GM19023 (cell line): Measurements from ENCODE around the gene TSR1.

Experiments
- ATAC-seq: cut with Tn5 transposase; IDR thresholded peaks from one replicate; pipeline ENCODE4 v1.9.1; 2021; ENCODE audit warnings: mild to moderate bottlenecking, moderate library complexity; ENCODE audit not compliant: unreplicated experiment

Gene TSR1

GRCh38 chr17:2369551-2370210 is 33.4 kb upstream of the TSR1 start:
- no peak for ATAC-seq

GRCh38 chr17:2369039-2369438 is 32.8 kb upstream of the TSR1 start:
- ATAC-seq: no peak

DNA sequence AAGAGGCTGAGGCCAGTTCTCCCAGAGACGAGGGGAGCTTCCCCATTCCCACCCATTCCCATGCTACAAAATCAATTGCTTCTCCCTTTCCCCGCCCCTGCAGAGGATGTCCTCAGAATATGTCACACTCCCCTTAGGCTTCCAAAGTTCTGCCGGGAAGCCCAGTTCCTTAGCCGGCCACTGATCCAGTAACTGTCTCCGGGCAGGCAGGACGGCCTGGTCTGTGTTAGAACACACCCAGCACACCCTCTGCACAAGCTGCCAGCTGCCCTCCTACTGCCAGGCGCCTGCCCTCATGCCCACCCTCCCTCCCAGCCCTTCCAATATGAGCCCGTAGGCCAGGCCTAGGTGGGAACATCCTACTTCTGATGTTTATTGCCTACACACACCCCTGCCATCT is 32.1 kb upstream of the TSR1 start:
- no peak for ATAC-seq

- no peak for ATAC-seq
Measured at GRCh38 chr17:2366747-2367494, 30.7 kb upstream of the TSR1 start.

DNA sequence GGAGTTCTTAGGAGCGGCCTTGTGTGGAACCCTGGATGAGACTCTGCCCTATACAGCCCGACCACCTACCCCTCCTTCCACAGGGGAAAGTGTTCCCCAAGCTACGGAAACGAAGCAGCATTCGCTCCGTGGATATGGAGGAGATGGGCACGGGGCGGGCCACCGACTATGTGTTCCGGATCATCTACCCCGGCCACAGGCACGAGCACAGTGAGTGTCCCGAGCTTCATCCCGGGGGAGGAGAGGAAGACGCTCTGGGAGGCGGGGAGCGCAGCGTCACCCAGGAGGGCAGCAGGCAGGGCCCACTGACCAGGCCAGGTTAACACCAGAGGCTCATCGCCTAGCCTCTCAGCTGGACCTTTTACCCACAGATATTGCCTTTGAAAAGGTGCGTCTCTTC is 28.9 kb upstream of the TSR1 start:
- ATAC-seq: no peak

DNA sequence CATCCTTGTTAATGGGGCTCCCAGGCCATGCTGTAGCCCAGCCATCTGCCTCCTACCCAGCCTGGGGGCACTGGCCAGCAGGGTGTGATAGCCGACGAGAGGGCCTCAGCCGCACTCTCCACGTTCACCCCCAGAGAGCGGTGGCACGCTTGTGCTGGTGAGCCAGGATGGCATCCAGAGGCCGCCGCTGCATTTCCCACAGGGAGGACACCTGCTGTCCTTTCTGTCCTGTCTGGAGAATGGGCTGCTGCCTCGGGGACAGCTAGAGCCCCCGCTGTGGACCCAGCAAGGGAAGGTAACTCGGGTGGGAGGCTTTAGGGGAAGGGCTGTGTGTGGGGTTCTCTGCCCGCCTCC is 28.5 kb upstream of the TSR1 start:
- no peak for ATAC-seq

- no peak for ATAC-seq
Measured at GRCh38 chr17:2363851-2364762, 27.9 kb upstream of the TSR1 start.

- ATAC-seq: no peak
Measured at GRCh38 chr17:2363318-2363717, 27.1 kb upstream of the TSR1 start.

DNA sequence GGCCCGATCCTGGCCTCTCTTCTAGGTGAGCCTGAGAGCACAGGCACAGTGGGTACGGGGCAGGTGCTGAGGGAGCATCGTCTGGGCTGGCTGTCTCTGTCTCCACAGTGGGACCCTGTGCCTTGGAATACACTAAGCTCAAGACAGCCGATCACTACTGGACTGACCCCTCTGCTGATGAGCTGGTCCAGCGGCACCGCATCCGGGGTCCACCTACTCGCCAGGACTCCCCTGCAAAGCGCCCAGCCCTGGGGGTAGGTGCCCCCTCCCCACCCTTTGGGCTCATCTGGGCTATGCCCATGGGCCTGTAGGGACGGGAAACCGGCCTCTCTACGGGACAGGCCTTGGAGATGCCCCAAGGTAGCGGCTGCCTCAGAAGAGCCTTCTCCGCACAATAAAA is 26.6 kb upstream of the TSR1 start:
- ATAC-seq: no peak

GRCh38 chr17:2362416-2362815 is 26.2 kb upstream of the TSR1 start:
- ATAC-seq: no peak

- ATAC-seq: no peak
Measured at GRCh38 chr17:2362016-2362415, 25.8 kb upstream of the TSR1 start.

DNA sequence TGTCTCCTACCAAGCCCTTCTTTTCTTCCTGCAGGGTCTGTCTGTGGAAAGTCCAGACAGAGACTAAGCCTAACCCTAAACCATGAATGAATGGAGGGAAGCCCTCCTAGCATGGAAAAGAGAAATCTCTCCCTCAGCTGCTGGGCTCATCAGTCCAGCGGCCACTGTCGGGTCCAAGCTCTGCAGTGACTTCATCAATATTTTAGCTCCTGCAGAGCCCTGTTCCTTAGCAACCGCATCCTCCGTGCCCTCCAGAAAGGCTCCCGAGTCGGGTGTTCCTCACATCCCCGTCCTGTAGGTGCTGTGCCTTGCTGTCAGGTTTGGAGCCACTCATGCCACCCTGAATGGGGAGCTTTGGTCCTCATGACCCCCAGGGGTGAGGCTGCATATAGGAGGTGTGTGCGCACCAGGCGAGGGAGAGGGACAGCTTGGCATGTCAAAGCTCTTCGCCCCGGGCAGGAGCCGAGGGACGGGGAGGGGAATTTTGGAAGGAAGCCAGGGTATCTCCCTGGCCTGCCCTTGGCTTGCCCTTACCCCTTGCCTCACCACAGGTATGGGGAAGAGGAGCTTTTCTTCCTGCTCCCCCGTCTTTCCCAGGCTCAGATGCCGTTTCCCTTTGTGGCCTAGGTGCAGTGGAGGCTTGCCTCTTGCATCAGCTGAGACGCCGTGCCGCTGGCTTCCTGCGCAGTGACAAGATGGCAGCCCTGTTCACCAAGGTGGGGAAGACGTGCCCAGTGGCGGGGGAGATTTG is 24.9 kb upstream of the TSR1 start:
- no peak for ATAC-seq

DNA sequence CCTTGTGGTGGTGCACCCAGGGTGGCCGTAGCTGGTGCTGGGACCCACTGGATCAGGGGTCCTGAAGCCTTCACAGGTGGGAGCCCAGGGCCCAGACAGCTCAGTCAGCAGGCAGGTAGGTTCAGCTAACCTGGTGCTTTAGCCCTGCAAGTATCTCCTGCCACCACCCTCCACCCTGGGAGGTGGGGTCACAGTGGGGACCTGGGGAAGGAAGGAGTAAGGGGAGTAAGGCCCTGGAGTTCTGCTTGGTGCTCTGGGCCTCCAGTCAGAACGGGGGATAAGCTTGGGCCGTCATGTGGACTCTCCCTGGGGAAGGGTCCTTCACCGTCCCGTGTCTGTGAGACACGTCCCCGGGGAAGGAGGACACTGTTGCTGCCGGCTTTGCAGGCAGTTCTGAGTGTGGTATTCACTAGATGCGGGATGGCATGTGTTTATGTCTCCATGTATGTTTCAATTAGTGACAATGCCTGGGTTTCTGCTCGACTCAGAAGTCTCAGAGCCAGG is 21.7 kb upstream of the TSR1 start:
- no peak for ATAC-seq

- ATAC-seq: no peak
Measured at GRCh38 chr17:2357237-2357636, 21.0 kb upstream of the TSR1 start.

- no peak for ATAC-seq
Measured at GRCh38 chr17:2354311-2354710, 18.1 kb upstream of the TSR1 start.

GRCh38 chr17:2351269-2351668 is 15.0 kb upstream of the TSR1 start:
- no peak for ATAC-seq

- no peak for ATAC-seq
Measured at GRCh38 chr17:2347805-2348685, 11.8 kb upstream of the TSR1 start.

GRCh38 chr17:2346475-2346874 is 10.2 kb upstream of the TSR1 start:
- no peak for ATAC-seq

GRCh38 chr17:2344528-2344927 is 8.3 kb upstream of the TSR1 start:
- ATAC-seq: no peak

DNA sequence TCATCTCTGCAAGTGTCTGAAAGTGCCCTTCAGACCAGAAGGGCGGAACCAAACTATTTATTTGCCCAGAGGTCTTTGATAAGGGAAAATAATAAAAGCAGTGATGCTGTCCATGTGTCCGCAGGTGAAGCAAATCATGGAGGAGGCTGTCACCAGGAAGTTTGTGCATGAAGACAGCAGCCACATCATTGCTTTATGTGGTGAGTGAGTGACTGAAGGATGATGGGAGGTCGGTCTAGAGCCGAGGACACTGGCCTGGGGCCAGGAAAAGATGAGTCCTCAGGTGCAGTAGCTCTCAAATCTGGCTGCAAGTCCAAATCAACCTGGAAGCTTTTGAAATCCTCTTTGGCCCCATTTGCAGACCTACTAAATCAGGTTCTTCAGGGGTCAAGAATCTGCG is 7.2 kb upstream of the TSR1 start:
- ATAC-seq: no peak
